HCT116 (cell line): ENCODE data around the gene SYNE1. TPM values are rescaled to one million over a fixed set of nuclear protein-coding genes. Genes with fewer than 3 reads are reported as not detected.

ENCODE experiments used
- ATAC-seq: fragments of 200-7000 bp; cut with Tn5 transposase; 2 replicates; pipeline ENCODE4 v1.9.1; 2020; ENCODE audit warnings: mild to moderate bottlenecking, moderate library complexity
- BruUV-seq: library from RNA; stranded (reverse); fragments of 400-500 nt; replicated peaks from 2 replicates; lab custom pipeline; 2021; lab: Mats Ljungman, UMichigan
- CTCF ChIA-PET: fragments of 300-600 bp; sonication (Branson Sonifier 250); formaldehyde crosslinking; loops from one replicate; lab custom pipeline; 2021; ENCODE audit warnings: antibody characterized with exemption; lab: Charles Lee
- POLR2A ChIA-PET: fragments of 300-600, 350-600 bp; sonication (Branson Sonifier 250); formaldehyde crosslinking; loops from one replicate; lab custom pipeline; 2021; ENCODE audit warnings: antibody characterized with exemption; lab: Charles Lee
- RAD21 ChIA-PET, 2 experiments: fragments of 300-600 bp; sonication (Branson Sonifier 250); formaldehyde crosslinking; loops; one replicate each; lab custom pipeline; 2023; ENCODE audit warnings: low total read pairs in 2 of 2; ENCODE audit not compliant: uncharacterized antibody in 2 of 2, unreplicated experiment in 2 of 2, low non-redundant PET in 1 of 2; lab: Charles Lee
- DNase-seq: peaks from one replicate; pipeline ENCODE4 v3.0.0-alpha.2; 2010; ENCODE audit warnings: low read depth, low spot score
- H2AFZ ChIP-seq: fragments of 200-600 bp; shearing (Covaris generic), sonication (generic); 2 replicates; pipeline ENCODE4 v1.6.1; 2017; ENCODE audit warnings: low read depth, mixed run types, mixed read lengths, antibody characterized with exemption, low read length; ENCODE audit not compliant: poor library complexity, severe bottlenecking
- H3K27ac ChIP-seq: 2 replicates; pipeline ENCODE4 v1.5.1; 2012; ENCODE audit warnings: low read depth, low read length
- H3K27me3 ChIP-seq: fragments of 200-600 bp; sonication (generic); 2 replicates; pipeline ENCODE4 v1.6.1; 2016; ENCODE audit warnings: mixed run types, low read length, mixed read lengths; ENCODE audit not compliant: insufficient read depth
- H3K36me3 ChIP-seq, 2 experiments: fragments of 200-500 bp in 1 of 2; fragments of 200-600 bp in 1 of 2; sonication (Bioruptor generic) in 1 of 2; sonication (generic) in 1 of 2; 2 replicates each; pipeline versions ENCODE4 v1.5.1 to v1.6.1; 2014 to 2016; ENCODE audit warnings: low read length in 2 of 2, inconsistent platforms in 1 of 2, mixed read lengths in 1 of 2, mixed run types in 1 of 2; ENCODE audit not compliant: insufficient read depth in 2 of 2, control insufficient read depth in 1 of 2
- H3K4me1 ChIP-seq, 2 experiments: fragments of 200-600 bp in 1 of 2; sonication (generic) in 1 of 2; 2 replicates each; pipeline versions ENCODE4 v1.5.1 to v1.6.1; 2012 to 2017; ENCODE audit warnings: low read length in 2 of 2, inconsistent platforms in 1 of 2, mild to moderate bottlenecking in 1 of 2, mixed read lengths in 1 of 2, mixed run types in 1 of 2, moderate library complexity in 1 of 2; ENCODE audit not compliant: insufficient read depth in 2 of 2, control insufficient read depth in 1 of 2
- H3K4me2 ChIP-seq: fragments of 200-600 bp; sonication (generic); 2 replicates; pipeline ENCODE4 v1.6.1; 2017; ENCODE audit warnings: mixed run types, low read length, mixed read lengths
- H3K4me3 ChIP-seq, 2 experiments: fragments of 200-600 bp in 1 of 2; sonication (generic) in 1 of 2; replicated peaks in 1 of 2; 2 replicates each; pipeline ENCODE4 v1.5.1; 2011 to 2016; ENCODE audit warnings: low read length in 2 of 2, control low read depth in 1 of 2, low read depth in 1 of 2, mild to moderate bottlenecking in 1 of 2, mixed read lengths in 1 of 2, mixed run types in 1 of 2
- H3K79me2 ChIP-seq: fragments of 200-600 bp; sonication (generic); 2 replicates; pipeline ENCODE4 v1.6.1; 2017; ENCODE audit warnings: mild to moderate bottlenecking, mixed run types, low read length, moderate library complexity, mixed read lengths; ENCODE audit not compliant: insufficient read depth
- H3K9ac ChIP-seq: fragments of 200-600 bp; sonication (generic); 2 replicates; pipeline ENCODE4 v1.6.1; 2016; ENCODE audit warnings: low read length, mixed read lengths
- H3K9me2 ChIP-seq: fragments of 200-600 bp; sonication (generic), shearing (Covaris generic); 2 replicates; pipeline ENCODE4 v1.6.1; 2017; ENCODE audit warnings: mixed run types, mild to moderate bottlenecking, moderate library complexity; ENCODE audit not compliant: insufficient read depth
- H3K9me3 ChIP-seq, 2 experiments: fragments of 200-500 bp in 1 of 2; fragments of 200-600 bp in 1 of 2; sonication (Bioruptor generic) in 1 of 2; sonication (generic) in 1 of 2; 2 replicates each; pipeline ENCODE4 v1.6.1; 2014 to 2017; ENCODE audit warnings: low read length in 2 of 2, mixed read lengths in 2 of 2, inconsistent platforms in 1 of 2, low read depth in 1 of 2, mild to moderate bottlenecking in 1 of 2, mixed run types in 1 of 2, moderate library complexity in 1 of 2; ENCODE audit not compliant: control insufficient read depth in 1 of 2, insufficient read depth in 1 of 2
- H4K20me1 ChIP-seq: fragments of 200-600 bp; sonication (generic), shearing (Covaris generic); 2 replicates; pipeline ENCODE4 v1.6.1; 2017; ENCODE audit warnings: mixed run types, mild to moderate bottlenecking, moderate library complexity; ENCODE audit not compliant: insufficient read depth
- CBX3 ChIP-seq: IDR thresholded peaks from 2 replicates; pipeline ENCODE4 v1.6.1; 2012; ENCODE audit warnings: low read depth
- JUND ChIP-seq: IDR thresholded peaks from 2 replicates; pipeline ENCODE4 v1.6.1; 2012
- SRF ChIP-seq: IDR thresholded peaks from 2 replicates; pipeline ENCODE4 v1.6.1; 2012; ENCODE audit warnings: low read depth
- TCF7L2 ChIP-seq: IDR thresholded peaks from 2 replicates; pipeline ENCODE4 v1.7.0; 2011; ENCODE audit warnings: borderline replicate concordance, inconsistent platforms; ENCODE audit not compliant: insufficient read depth, insufficient read length; ENCODE audit errors: extremely low read depth
- ZFX ChIP-seq: fragments of 450-650 bp; IDR thresholded peaks from 2 replicates; pipeline ENCODE4 v1.6.1; 2017
- intact Hi-C: fragments of 100-400 bp; cut with micrococcal nuclease; formaldehyde crosslinking; loops from 2 replicates; pipeline ENCODE4 v1.10.0; 2022
- total RNA-seq: library from RNA; stranded (reverse); gene quantifications from one replicate; pipeline ENCODE4 v1.2.1, GENCODE V29; 2021; ENCODE audit not compliant: unreplicated experiment
- TF ChIP-seq, protein P1 (sequence below), 3 experiments: fragments of 200-600 bp in 1 of 3; sonication (generic) in 1 of 3; IDR thresholded peaks in 2 of 3; conservative IDR thresholded peaks in 1 of 3; 2 replicates each; pipeline ENCODE4 v1.5.1; 2012 to 2017; ENCODE audit warnings: low read depth in 2 of 3, low read length in 2 of 3, antibody characterized with exemption in 1 of 3, borderline replicate concordance in 1 of 3, control low read depth in 1 of 3, mild to moderate bottlenecking in 1 of 3, mixed read lengths in 1 of 3, mixed run types in 1 of 3, moderate library complexity in 1 of 3; ENCODE audit not compliant: insufficient read depth in 1 of 3
- TF ChIP-seq, protein P2 (sequence below): IDR thresholded peaks from 2 replicates; pipeline ENCODE4 v1.6.1; 2012; ENCODE audit warnings: low read depth

Gene SYNE1
- total RNA-seq, 1 experiment from 2014 or later: 5.4 TPM

DNA sequence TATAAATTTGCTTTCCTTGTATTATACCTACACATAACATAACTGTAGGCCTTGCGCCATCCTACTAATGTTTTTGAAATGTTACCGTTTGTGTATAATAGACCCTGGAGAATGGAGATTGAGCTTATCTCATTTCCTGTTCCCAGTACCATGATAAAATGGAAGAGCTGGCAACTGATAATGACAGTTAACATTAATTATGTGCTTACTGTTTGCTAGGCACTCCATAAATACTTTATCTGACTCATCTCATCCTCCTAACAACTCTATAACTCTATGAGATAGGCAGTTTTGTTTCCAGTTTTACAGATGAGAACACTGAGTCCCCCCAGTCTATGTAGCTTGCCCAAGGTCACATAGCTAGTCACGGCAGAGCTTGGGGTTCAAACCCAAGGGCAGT lies 396.7 kb downstream of the SYNE1 start:
- ChIA-PET CTCF (no interaction called here), POLR2A (no interaction called here), RAD21 (no interaction called here)
- Histone ChIP-seq H3K27me3 (no peaks in the 10 kb centered on the region), H2AFZ (no peak overlapping the region), H4K20me1 (no peaks in the 10 kb centered on the region), H3K4me1 (no peaks in the 10 kb centered on the region), H3K36me3 (no peaks in the 10 kb centered on the region), H3K4me3 (no peak overlapping the region), H3K9me3 (no peaks in the 10 kb centered on the region)
- ATAC-seq: no peak
- intact Hi-C loops: no loop called here
- DNase-seq: no peak
- no peak for TF ChIP-seq TCF7L2
- TF ChIP-seq JUND: no peak
- TF ChIP-seq, all 23 proteins: peak for 0
- H3K9ac ChIP-seq: no peak overlapping the region
- no peaks in the 10 kb centered on the region for H3K9me2 ChIP-seq
- H3K4me2 ChIP-seq: no peak overlapping the region
- no peak overlapping the region for H3K27ac ChIP-seq
- no peaks in the 10 kb centered on the region for H3K79me2 ChIP-seq
- no TSS peak for BruUV-seq

DNA sequence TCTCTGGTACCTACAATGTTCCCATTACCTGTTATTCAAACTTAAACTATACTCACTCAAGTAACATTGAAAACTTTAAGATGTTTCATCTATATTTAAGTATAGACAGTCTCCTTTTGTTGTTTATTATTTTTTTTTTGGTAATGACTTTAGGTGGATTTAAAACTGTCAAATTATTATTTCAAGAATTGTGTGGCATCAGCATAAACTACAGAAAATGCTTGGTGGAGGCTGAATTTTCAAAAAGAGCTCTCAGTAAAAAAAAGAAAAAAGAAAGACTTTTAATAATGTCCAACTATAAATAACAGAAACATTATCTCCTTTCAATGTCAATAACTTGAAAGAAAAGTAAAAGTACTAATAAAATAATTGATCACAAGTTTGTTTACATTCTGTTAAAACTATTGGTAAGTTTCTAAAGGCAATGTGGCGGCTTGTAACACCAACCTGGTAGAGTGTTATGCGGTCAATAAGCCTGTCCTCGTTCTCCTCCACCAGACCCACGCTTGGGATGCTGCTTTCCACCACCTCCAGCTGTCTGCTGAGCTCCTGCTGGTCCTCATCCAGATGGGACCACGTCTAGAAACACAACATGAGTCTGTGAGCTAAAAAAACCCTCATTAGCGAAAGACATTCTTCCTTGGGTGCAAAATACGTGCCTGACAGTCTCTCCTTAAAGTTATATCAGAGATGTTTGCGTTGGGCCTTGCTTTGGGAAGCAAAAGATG lies 400.6 kb downstream of the SYNE1 start:
- no peak overlapping the region for H3K4me2 ChIP-seq

More for the DNA sequence above, 400.6 kb downstream of the SYNE1 start:
- Histone ChIP-seq H2AFZ (no peak overlapping the region), H3K4me1 (no peaks in the 10 kb centered on the region), H3K9ac (no peak overlapping the region), H3K27me3 (no peaks in the 10 kb centered on the region), H3K27ac (no peak overlapping the region), H3K4me3 (no peak overlapping the region), H4K20me1 (no peaks in the 10 kb centered on the region), H3K9me2 (no peaks in the 10 kb centered on the region), H3K79me2 (no peaks in the 10 kb centered on the region), H3K9me3 (no peaks in the 10 kb centered on the region), H3K36me3 (no peaks in the 10 kb centered on the region)
- no peak for DNase-seq
- no TSS peak for BruUV-seq
- RAD21 ChIA-PET: no interaction called here
- CTCF ChIA-PET: no interaction called here
- TF ChIP-seq SRF (no peak), ZFX (no peak), CBX3 (no peak)
- TF ChIP-seq, protein P1, sequence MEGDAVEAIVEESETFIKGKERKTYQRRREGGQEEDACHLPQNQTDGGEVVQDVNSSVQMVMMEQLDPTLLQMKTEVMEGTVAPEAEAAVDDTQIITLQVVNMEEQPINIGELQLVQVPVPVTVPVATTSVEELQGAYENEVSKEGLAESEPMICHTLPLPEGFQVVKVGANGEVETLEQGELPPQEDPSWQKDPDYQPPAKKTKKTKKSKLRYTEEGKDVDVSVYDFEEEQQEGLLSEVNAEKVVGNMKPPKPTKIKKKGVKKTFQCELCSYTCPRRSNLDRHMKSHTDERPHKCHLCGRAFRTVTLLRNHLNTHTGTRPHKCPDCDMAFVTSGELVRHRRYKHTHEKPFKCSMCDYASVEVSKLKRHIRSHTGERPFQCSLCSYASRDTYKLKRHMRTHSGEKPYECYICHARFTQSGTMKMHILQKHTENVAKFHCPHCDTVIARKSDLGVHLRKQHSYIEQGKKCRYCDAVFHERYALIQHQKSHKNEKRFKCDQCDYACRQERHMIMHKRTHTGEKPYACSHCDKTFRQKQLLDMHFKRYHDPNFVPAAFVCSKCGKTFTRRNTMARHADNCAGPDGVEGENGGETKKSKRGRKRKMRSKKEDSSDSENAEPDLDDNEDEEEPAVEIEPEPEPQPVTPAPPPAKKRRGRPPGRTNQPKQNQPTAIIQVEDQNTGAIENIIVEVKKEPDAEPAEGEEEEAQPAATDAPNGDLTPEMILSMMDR (IDR thresholded peaks at IDR 0.05 in 2 of 3, conservative IDR thresholded peaks at IDR 0.05 in 1 of 3; ENCODE audit: borderline replicate concordance in 1 of 3, insufficient read depth in 1 of 3, low read depth in 2 of 3, low read length in 2 of 3): no peak
- TF ChIP-seq, protein P2, sequence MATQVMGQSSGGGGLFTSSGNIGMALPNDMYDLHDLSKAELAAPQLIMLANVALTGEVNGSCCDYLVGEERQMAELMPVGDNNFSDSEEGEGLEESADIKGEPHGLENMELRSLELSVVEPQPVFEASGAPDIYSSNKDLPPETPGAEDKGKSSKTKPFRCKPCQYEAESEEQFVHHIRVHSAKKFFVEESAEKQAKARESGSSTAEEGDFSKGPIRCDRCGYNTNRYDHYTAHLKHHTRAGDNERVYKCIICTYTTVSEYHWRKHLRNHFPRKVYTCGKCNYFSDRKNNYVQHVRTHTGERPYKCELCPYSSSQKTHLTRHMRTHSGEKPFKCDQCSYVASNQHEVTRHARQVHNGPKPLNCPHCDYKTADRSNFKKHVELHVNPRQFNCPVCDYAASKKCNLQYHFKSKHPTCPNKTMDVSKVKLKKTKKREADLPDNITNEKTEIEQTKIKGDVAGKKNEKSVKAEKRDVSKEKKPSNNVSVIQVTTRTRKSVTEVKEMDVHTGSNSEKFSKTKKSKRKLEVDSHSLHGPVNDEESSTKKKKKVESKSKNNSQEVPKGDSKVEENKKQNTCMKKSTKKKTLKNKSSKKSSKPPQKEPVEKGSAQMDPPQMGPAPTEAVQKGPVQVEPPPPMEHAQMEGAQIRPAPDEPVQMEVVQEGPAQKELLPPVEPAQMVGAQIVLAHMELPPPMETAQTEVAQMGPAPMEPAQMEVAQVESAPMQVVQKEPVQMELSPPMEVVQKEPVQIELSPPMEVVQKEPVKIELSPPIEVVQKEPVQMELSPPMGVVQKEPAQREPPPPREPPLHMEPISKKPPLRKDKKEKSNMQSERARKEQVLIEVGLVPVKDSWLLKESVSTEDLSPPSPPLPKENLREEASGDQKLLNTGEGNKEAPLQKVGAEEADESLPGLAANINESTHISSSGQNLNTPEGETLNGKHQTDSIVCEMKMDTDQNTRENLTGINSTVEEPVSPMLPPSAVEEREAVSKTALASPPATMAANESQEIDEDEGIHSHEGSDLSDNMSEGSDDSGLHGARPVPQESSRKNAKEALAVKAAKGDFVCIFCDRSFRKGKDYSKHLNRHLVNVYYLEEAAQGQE: no peak
- ATAC-seq: no peak
- intact Hi-C loops: no loop called here
- POLR2A ChIA-PET: no interaction called here
